K562 (cell line): ENCODE measurements around the gene TAF1D. TPM values are rescaled to one million over a fixed set of nuclear protein-coding genes. Genes with fewer than 3 reads are reported as not detected.

Source experiments
- HDAC2 ChIP-seq: fragments of 450-650 bp; IDR thresholded peaks from 2 replicates; pipeline ENCODE4 v1.6.1; 2016; ENCODE audit warnings: mild to moderate bottlenecking
- KDM1A ChIP-seq, 2 experiments: fragments of 450-650 bp; IDR thresholded peaks; 2 replicates each; pipeline ENCODE4 v1.6.1; 2016; ENCODE audit warnings: mild to moderate bottlenecking in 2 of 2
- LEF1 ChIP-seq: fragments of 450-650 bp; IDR thresholded peaks from 2 replicates; pipeline ENCODE4 v1.6.1; 2016; ENCODE audit warnings: mild to moderate bottlenecking
- RBM34 ChIP-seq: fragments of 200-400 bp; formaldehyde crosslinking; IDR thresholded peaks from 2 replicates; pipeline ENCODE4 v1.6.1; 2018; ENCODE audit warnings: low read length, borderline replicate concordance; ENCODE audit not compliant: insufficient read depth
- SMARCA4 ChIP-seq: fragments of 450-650 bp; IDR thresholded peaks from 2 replicates; pipeline ENCODE4 v1.6.1; 2016
- ZFP1 ChIP-seq: fragments of 450-650 bp; formaldehyde crosslinking; IDR thresholded peaks from 2 replicates; pipeline ENCODE4 v1.4.0; 2020; ENCODE audit warnings: mild to moderate bottlenecking, mixed read lengths
- ZNF696 ChIP-seq: fragments of 250-450 bp; sonication (Bioruptor Pico); conservative IDR thresholded peaks from 2 replicates; pipeline ENCODE4 v1.4.0; 2020; ENCODE audit warnings: mild to moderate bottlenecking, moderate library complexity
- ZNF77 ChIP-seq: fragments of 250-450 bp; sonication (Bioruptor Pico); IDR thresholded peaks from 2 replicates; pipeline ENCODE4 v1.5.0; 2020
- ZNF785 ChIP-seq: fragments of 250-450 bp; sonication (Bioruptor Pico); IDR thresholded peaks from 2 replicates; pipeline ENCODE4 v1.4.0; 2020; ENCODE audit warnings: mild to moderate bottlenecking
- polyA plus RNA-seq, 8 experiments: library from polyadenylated mRNA; depleted of rRNA in 4 of 8; stranded (reverse) in 5 of 8; unstranded in 3 of 8; fragments of >200 nt; fragmentation: Nextera tagmentation in 2 of 8; fragmentation: Illumina TruSeq in 1 of 8; extraction: Ambion mirVana in 2 of 8; extraction: Trizol in 1 of 8; gene quantifications; 2 replicates each; pipeline versions ENCODE4 v1.2.1 to v1.2.3, GENCODE V29; 2011 to 2014; ENCODE audit warnings: inconsistent platforms in 1 of 8, missing spikeins in 1 of 8
- total RNA-seq, 7 experiments: library from RNA; depleted of rRNA in 6 of 7; stranded (reverse); fragments of >200 nt in 6 of 7; fragmentation: Illumina TruSeq in 2 of 7; extraction: Trizol in 2 of 7; gene quantifications; 2 replicates each; pipeline versions ENCODE4 v1.2.1 to v1.2.3, GENCODE V29; 2011 to 2021; ENCODE audit warnings: low replicate concordance in 1 of 7
- TF ChIP-seq, protein P1 (sequence below): fragments of 200-800 bp; sonication (Bioruptor generic); IDR thresholded peaks from 2 replicates; pipeline ENCODE4 v1.6.1; 2017; ENCODE audit warnings: missing genetic modification characterization, missing compliant biosample characterization
- TF ChIP-seq, protein P2 (sequence below): fragments of 450-650 bp; conservative IDR thresholded peaks from 2 replicates; pipeline ENCODE4 v1.6.1; 2016; ENCODE audit warnings: missing genetic modification characterization, low read depth, mild to moderate bottlenecking, missing compliant biosample characterization, moderate library complexity
- TF ChIP-seq, protein P3 (sequence below): fragments of 250-450 bp; sonication (Bioruptor Pico); IDR thresholded peaks from 2 replicates; pipeline ENCODE4 v1.4.0; 2020
- TF ChIP-seq, protein P4 (sequence below): sonication (generic); formaldehyde crosslinking; IDR thresholded peaks from 2 replicates; pipeline ENCODE4 v1.8.1; 2023; ENCODE audit warnings: mild to moderate bottlenecking, missing genetic modification reagents
- TF ChIP-seq, protein P5 (sequence below), 2 experiments: IDR thresholded peaks in 1 of 2; conservative IDR thresholded peaks in 1 of 2; 2 replicates each; pipeline ENCODE4 v1.6.1; 2016; ENCODE audit warnings: low read depth in 2 of 2, mild to moderate bottlenecking in 1 of 2, missing compliant biosample characterization in 1 of 2, missing genetic modification characterization in 1 of 2, moderate library complexity in 1 of 2

TAF1D gene
- total and polyA plus RNA-seq, 9 of the 15 experiments (the other 6 are each of a cell fraction or from before 2014, with no cell fraction given) = 122 to 347 (median 250) TPM

DNA sequence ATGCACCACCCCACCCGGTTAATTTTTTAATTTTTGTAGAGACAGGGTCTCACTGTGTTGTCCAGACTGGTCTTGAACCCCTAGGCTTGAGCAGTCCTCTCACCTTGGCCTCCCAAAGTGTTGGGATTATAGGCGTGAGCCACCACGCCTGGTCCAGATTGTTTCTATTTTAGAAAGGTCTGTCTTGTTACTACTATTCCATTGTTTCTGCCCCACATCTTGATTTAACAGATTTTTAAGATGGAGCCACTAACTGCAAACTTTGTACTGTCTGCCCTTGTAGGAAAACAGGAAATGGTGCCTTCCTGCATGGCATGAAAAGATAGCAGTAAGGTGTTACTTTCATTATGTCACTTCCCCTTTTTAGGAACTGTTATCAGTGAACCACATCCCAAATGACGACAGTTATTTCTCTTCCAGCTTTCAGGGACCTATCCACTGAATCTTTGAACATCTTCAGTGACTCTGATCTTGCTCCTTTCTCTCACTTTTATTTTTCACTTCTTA, 23.2 kb downstream of the TAF1D start (continued):
- TF ChIP-seq HDAC2 (peak; percentile 90), SMARCA4 (peak; percentile 99), RBM34 (no peak), LEF1 (peak; percentile 94), ZFP1 (CRISPR knock-in tag) (0 out of 2 replicates have a peak, but pooled peaks have one; percentile 11), ZNF696 (CRISPR knock-in tag) (no peak), ZNF785 (no peak), ZNF77 (CRISPR knock-in tag) (no peak), KDM1A (IDR thresholded peaks at IDR 0.05) (peak; percentile 63 to 75)
- TF ChIP-seq, protein P1, sequence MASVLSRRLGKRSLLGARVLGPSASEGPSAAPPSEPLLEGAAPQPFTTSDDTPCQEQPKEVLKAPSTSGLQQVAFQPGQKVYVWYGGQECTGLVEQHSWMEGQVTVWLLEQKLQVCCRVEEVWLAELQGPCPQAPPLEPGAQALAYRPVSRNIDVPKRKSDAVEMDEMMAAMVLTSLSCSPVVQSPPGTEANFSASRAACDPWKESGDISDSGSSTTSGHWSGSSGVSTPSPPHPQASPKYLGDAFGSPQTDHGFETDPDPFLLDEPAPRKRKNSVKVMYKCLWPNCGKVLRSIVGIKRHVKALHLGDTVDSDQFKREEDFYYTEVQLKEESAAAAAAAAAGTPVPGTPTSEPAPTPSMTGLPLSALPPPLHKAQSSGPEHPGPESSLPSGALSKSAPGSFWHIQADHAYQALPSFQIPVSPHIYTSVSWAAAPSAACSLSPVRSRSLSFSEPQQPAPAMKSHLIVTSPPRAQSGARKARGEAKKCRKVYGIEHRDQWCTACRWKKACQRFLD (CRISPR knock-in tag) = peak; percentile 96
- TF ChIP-seq, protein P2, sequence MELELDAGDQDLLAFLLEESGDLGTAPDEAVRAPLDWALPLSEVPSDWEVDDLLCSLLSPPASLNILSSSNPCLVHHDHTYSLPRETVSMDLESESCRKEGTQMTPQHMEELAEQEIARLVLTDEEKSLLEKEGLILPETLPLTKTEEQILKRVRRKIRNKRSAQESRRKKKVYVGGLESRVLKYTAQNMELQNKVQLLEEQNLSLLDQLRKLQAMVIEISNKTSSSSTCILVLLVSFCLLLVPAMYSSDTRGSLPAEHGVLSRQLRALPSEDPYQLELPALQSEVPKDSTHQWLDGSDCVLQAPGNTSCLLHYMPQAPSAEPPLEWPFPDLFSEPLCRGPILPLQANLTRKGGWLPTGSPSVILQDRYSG = peak; percentile 87
- TF ChIP-seq, protein P3, sequence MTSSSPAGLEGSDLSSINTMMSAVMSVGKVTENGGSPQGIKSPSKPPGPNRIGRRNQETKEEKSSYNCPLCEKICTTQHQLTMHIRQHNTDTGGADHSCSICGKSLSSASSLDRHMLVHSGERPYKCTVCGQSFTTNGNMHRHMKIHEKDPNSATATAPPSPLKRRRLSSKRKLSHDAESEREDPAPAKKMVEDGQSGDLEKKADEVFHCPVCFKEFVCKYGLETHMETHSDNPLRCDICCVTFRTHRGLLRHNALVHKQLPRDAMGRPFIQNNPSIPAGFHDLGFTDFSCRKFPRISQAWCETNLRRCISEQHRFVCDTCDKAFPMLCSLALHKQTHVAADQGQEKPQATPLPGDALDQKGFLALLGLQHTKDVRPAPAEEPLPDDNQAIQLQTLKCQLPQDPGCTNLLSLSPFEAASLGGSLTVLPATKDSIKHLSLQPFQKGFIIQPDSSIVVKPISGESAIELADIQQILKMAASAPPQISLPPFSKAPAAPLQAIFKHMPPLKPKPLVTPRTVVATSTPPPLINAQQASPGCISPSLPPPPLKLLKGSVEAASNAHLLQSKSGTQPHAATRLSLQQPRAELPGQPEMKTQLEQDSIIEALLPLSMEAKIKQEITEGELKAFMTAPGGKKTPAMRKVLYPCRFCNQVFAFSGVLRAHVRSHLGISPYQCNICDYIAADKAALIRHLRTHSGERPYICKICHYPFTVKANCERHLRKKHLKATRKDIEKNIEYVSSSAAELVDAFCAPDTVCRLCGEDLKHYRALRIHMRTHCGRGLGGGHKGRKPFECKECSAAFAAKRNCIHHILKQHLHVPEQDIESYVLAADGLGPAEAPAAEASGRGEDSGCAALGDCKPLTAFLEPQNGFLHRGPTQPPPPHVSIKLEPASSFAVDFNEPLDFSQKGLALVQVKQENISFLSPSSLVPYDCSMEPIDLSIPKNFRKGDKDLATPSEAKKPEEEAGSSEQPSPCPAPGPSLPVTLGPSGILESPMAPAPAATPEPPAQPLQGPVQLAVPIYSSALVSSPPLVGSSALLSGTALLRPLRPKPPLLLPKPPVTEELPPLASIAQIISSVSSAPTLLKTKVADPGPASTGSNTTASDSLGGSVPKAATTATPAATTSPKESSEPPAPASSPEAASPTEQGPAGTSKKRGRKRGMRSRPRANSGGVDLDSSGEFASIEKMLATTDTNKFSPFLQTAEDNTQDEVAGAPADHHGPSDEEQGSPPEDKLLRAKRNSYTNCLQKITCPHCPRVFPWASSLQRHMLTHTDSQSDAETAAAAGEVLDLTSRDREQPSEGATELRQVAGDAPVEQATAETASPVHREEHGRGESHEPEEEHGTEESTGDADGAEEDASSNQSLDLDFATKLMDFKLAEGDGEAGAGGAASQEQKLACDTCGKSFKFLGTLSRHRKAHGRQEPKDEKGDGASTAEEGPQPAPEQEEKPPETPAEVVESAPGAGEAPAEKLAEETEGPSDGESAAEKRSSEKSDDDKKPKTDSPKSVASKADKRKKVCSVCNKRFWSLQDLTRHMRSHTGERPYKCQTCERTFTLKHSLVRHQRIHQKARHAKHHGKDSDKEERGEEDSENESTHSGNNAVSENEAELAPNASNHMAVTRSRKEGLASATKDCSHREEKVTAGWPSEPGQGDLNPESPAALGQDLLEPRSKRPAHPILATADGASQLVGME = no peak
- TF ChIP-seq, protein P4, sequence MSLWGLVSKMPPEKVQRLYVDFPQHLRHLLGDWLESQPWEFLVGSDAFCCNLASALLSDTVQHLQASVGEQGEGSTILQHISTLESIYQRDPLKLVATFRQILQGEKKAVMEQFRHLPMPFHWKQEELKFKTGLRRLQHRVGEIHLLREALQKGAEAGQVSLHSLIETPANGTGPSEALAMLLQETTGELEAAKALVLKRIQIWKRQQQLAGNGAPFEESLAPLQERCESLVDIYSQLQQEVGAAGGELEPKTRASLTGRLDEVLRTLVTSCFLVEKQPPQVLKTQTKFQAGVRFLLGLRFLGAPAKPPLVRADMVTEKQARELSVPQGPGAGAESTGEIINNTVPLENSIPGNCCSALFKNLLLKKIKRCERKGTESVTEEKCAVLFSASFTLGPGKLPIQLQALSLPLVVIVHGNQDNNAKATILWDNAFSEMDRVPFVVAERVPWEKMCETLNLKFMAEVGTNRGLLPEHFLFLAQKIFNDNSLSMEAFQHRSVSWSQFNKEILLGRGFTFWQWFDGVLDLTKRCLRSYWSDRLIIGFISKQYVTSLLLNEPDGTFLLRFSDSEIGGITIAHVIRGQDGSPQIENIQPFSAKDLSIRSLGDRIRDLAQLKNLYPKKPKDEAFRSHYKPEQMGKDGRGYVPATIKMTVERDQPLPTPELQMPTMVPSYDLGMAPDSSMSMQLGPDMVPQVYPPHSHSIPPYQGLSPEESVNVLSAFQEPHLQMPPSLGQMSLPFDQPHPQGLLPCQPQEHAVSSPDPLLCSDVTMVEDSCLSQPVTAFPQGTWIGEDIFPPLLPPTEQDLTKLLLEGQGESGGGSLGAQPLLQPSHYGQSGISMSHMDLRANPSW (CRISPR knock-in tag) = no peak
- TF ChIP-seq, protein P5, sequence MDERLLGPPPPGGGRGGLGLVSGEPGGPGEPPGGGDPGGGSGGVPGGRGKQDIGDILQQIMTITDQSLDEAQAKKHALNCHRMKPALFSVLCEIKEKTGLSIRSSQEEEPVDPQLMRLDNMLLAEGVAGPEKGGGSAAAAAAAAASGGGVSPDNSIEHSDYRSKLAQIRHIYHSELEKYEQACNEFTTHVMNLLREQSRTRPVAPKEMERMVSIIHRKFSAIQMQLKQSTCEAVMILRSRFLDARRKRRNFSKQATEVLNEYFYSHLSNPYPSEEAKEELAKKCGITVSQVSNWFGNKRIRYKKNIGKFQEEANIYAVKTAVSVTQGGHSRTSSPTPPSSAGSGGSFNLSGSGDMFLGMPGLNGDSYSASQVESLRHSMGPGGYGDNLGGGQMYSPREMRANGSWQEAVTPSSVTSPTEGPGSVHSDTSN (CRISPR knock-in tag; IDR thresholded peaks at IDR 0.05; ENCODE audit: low read depth) = no peak
- TF ChIP-seq, protein P5 (tag; conservative IDR thresholded peaks at IDR 0.05; ENCODE audit: low read depth) = peak; percentile 52
